Retina (tissue), 1 donor: ENCODE results near the gene SMURF2.
"Not testable (repeated sequence)": the region's sequence is repeated elsewhere in the genome, so short reads cannot be mapped to it uniquely, and the experiment has no call there.

Experiments used
- DNase-seq: peaks from one replicate; pipeline ENCODE4 v3.0.0-alpha.2; 2016

The SMURF2 gene

GRCh38 chr17:64661976-64662773 lies at the start of gene SMURF2:
Gene SMURF2 (minus strand): TSS chr17:64662307. CDS start chr17:64661880, 427 bp downstream.
- DNase-seq = peak; percentile 81

GRCh38 chr17:64709481-64709880 lies 47.4 kb upstream of the SMURF2 start:
- no peak for DNase-seq

- no peak for DNase-seq
Observed at GRCh38 chr17:64707050-64707591, 45.0 kb upstream of the SMURF2 start.

GRCh38 chr17:64706224-64707049 lies 44.3 kb upstream of the SMURF2 start:
- DNase-seq = no peak

- DNase-seq = no peak
Observed at GRCh38 chr17:64702815-64703214, 40.7 kb upstream of the SMURF2 start.

GRCh38 chr17:64698725-64699124 lies 36.6 kb upstream of the SMURF2 start:
- no peak for DNase-seq

DNA sequence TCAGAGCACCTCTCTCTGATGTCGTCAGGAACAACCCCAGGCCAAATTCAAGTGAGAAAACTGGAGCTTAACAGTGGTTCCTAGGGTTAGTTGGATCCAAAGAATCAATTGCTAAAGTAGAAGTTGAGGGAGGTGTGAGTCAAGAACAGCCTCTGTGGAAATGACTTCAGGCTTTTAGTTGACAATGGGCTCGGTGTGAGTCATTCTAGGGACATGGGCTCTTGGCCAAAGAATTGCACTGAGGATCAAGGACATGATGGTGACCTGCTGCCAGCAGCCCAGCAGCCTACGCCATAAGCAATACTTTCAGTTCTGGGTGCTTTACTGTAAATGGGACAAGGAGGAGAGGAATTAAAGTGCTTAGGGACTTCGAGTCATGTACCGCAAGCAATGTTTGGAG lies 32.1 kb upstream of the SMURF2 start:
- no peak for DNase-seq

DNA sequence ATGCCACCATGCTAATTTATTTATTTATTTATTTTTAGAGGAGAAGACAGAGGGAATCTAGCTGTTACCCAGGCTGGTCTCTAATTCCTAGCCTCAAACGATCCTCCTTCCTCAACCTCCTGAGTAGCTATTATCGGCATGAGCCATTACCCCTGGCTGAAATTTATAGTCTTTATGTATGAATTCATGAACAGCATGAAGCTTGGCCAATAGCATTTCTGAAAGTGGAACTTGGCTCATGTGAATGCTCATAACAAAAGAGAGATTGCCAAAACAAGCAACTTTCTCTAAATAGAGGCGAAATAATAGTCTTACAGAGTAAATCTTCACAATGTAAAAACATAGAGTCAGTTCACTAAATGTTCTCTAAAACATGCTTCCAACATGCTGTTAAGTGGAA lies 30.1 kb upstream of the SMURF2 start:
- no peak for DNase-seq

DNA sequence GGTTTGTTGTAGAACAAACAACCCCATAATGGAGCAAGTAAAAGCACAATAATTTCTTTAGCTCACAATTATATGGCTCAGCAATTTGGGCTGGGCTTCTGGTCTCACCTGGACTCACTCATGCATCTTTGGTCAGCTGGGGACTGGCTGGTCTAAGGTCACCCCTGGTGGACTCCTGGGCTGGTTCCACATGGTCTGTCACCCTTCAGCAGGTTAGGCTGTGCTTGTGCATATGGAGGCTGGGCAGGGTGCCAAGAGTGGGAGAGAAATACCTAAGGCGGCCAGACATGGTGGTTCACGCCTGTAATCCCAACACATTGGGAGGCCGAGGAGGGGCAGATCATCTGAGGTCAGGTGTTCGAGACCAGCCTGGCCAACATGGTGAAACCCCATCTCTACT lies 27.0 kb upstream of the SMURF2 start:
- no peak for DNase-seq

DNA sequence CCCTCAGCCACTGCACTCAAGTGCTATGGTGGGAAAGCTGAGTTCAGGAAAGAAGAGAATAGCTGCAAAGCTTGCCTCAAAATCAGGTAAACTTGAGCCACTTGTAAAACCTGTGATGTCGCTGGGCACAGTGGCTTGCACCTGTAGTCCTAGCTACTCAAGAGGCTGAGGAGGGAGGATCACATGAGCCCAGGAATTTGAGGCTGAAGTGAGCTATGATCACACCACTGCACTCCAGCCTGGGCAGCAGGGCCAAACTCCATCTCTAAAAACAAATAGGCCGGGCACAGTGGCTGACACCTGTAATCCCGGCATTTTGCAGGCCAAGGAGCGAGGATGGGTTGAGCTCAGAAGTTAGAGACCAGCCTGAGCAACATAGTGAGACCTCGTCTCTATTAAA lies 26.4 kb upstream of the SMURF2 start:
- no peak for DNase-seq

DNA sequence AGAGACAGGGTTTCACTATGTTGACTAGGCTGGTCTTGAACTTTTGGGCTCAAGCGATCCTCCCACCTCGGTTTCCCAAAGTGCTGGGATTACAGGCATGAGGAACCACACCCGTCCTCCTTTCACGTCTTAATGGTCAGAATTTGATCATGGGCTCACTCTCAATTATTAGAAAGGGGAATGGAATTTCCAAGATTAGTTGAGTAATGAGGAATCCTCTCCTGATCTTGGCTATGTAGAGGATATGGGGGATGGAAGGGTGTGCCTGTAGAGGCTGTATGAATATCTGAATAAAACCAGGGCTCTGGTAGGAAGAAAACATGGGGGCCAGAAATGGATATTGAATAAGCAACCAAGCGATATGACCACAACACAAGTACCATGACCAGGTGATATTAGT lies 25.9 kb upstream of the SMURF2 start:
- no peak for DNase-seq

GRCh38 chr17:64687376-64687775 lies 25.3 kb upstream of the SMURF2 start:
- no peak for DNase-seq

GRCh38 chr17:64686705-64687104 lies 24.6 kb upstream of the SMURF2 start:
- no peak for DNase-seq

DNA sequence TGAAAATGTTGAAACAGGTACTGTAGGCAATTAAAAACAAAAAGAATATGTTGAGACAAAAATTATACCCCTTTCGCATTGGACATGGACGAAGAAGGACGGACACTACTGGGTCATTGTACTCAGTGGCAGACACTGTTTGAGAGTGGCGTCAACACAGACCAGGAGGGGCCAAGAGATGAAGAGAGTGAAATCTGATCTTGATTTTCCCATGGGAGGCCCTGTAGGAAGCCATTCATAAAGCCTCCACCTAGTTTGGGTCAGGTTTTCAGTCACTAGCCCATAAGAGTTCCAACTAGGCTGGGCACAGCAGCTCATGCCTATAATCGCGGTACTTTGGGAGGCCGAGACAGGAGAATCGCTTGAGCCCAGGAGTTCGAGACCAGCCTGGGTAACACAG lies 23.6 kb upstream of the SMURF2 start:
- no peak for DNase-seq

DNA sequence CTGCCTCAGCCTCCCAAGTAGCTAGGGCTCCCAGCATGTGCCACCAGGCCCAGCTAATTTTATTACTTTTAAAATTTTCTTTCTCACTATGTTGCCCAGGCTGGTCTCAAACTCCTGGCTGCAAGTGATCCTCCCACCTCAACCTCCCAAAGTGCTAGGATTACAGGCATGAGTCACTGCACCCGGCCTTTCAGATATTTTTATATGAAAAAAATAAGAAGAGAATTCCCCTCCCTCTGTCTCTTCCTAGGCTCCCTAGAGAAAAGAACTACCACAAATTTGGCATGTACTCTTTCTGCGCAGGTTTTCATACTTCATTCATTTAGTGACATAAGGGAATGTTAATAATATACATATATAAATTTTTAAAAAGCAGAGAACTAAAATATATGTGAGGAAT lies 21.7 kb upstream of the SMURF2 start:
- no peak for DNase-seq

- peak; percentile 28 for DNase-seq
Observed at GRCh38 chr17:64682261-64683181, 20.4 kb upstream of the SMURF2 start.

DNA sequence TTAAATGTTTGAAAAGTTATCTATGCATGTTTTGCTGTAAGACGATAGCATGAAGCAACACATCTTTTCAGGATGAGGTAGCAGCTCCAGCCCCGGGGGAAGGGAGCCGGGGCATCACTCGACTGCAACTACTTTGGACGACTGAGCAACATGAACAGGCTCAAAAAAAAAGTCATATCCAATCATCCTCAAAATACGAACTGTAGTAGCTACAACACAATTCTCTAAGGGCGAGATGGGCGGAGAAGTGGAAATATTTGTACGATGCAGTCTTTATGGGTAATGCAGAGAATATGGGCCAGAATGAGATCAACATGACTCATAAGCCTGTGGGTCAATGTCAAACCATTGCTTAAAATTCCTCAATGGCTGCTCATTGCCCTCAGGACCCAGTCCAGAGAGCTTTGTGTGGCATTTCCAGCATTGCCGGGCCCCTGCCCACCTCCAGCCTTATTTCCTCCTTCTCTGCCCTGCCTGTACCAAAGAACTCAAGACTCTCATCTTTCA lies 17.7 kb upstream of the SMURF2 start:
- peak; percentile 58 for DNase-seq

DNA sequence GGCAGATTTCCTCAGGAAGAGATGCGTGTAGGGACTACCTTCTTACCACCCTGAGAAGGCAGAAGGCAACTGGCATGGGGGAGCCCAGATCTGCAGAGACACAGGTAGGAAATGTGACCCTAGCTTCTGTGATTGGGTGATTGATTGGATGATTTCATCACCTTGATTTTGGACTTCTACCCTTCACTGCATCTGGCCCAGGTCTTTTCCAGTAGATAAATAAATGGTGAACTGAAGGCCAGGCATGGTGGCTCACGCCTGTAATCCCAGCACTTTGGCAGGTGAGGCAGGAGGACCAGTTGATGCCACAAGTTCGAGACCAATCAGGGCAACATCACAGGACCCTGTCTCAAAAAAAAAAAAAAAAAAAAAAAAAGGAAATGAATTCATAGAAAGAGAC lies 14.7 kb upstream of the SMURF2 start:
- DNase-seq = no peak

GRCh38 chr17:64670843-64671590 lies 8.9 kb upstream of the SMURF2 start:
- DNase-seq = not testable (repeated sequence)

DNA sequence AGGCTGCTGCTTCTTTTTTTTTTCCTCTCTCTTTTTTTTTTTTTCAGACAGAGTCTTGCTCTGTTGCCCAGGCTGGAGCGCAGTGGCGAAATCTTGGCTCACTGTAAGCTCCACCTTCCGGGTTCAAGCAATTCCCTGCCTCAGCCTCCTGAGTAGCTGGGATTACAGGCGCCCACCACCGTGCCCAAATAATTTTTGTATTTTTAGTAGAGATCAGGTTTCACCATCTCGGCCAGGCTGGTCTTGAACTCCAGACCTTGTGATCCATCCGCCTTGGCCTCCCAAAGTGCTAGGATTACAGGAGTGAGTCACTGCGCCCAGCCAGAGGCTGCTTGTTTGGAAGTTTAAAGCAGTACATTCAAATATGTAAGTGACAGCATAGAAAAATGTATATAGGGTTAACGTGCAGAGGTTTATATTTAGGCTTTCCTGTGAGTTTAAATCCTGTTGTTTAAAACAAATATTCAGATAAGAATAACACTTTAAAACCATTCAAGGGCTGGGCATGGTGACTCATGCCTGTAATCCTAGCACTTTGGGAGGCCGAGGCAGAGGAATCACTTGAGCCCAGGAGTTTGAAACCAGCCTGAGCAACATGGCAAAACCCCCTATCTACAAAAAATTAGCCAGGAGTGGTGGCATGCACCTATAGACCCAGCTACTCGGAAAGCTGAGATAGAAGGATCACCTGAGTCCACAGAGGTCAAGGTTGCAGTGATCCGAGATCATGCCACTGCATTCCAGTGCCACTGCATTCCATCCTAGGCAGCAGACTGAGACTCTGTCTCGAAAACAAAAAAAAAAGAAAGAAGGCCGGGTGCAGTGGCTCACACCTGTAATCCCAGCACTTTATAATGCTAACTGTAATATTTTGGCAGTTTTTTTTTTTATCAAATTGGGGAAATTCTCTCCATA lies 6.0 kb upstream of the SMURF2 start:
- DNase-seq = not testable (repeated sequence)
